Endothelial cell of umbilical vein (primary cell): ENCODE data around the gene NMS. TPM values are rescaled to one million over a fixed set of nuclear protein-coding genes. Genes with fewer than 3 reads are reported as not detected.

Experiments used
- BruUV-seq: library from RNA; stranded (reverse); fragments of 400-500 nt; replicated peaks from 2 replicates; lab custom pipeline; 2021; lab: Mats Ljungman, UMichigan
- CTCF ChIA-PET: fragments of 300-600, 350-600 bp; sonication (Branson Sonifier 250); formaldehyde crosslinking; loops from one replicate; lab custom pipeline; 2021; ENCODE audit warnings: antibody characterized with exemption, inconsistent platforms; lab: Charles Lee
- POLR2A ChIA-PET: fragments of 300-600, 350-600 bp; sonication (Branson Sonifier 250); formaldehyde crosslinking; loops from one replicate; lab custom pipeline; 2021; ENCODE audit warnings: antibody characterized with exemption, inconsistent platforms; lab: Charles Lee
- DNase-seq: peaks from one replicate; pipeline ENCODE4 v3.0.0-alpha.2; 2011; ENCODE audit warnings: low read depth, low spot score
- FAIRE-seq: peaks from 2 replicates; lab custom pipeline; 2011; peaks lifted over from hg19 to GRCh38; lab: Jason Lieb, UNC
- H2AFZ ChIP-seq: 2 replicates; pipeline ENCODE4 v1.6.0; 2012; ENCODE audit warnings: low read depth, low read length, control low read depth, inconsistent platforms
- H3K27ac ChIP-seq: 2 replicates; pipeline ENCODE4 v1.5.1; 2011; ENCODE audit warnings: low read depth, mild to moderate bottlenecking, control low read depth, low read length, moderate library complexity; ENCODE audit not compliant: insufficient read depth
- H3K27me3 ChIP-seq, 2 experiments: 2 replicates each; pipeline versions ENCODE4 v1.6.0 to v1.6.1; 2011; ENCODE audit warnings: low read length in 2 of 2, mixed read lengths in 1 of 2; ENCODE audit not compliant: control insufficient read depth in 2 of 2, insufficient read depth in 2 of 2
- H3K36me3 ChIP-seq, 2 experiments: 2 replicates in 1 of 2; 3 replicates in 1 of 2; pipeline ENCODE4 v1.5.1; 2011; ENCODE audit warnings: low read length in 2 of 2, mild to moderate bottlenecking in 1 of 2, moderate library complexity in 1 of 2; ENCODE audit not compliant: control insufficient read depth in 2 of 2, insufficient read depth in 2 of 2; ENCODE audit errors: extremely low read depth in 1 of 2
- H3K4me1 ChIP-seq: 3 replicates; pipeline ENCODE4 v1.5.1; 2011; ENCODE audit warnings: mild to moderate bottlenecking, low read length; ENCODE audit not compliant: control insufficient read depth, insufficient read depth; ENCODE audit errors: extremely low read depth
- H3K4me2 ChIP-seq: 2 replicates; pipeline ENCODE4 v1.6.1; 2011; ENCODE audit warnings: low read length, control low read depth, mixed read lengths; ENCODE audit not compliant: insufficient read depth
- H3K4me3 ChIP-seq, 3 experiments: fragments of 200-600 bp in 1 of 3; sonication (generic), shearing (Covaris generic) in 1 of 3; replicated peaks in 1 of 3; 2 replicates each; pipeline ENCODE4 v1.5.1; 2011 to 2016; ENCODE audit warnings: control low read depth in 3 of 3, low read length in 3 of 3, mild to moderate bottlenecking in 2 of 3, inconsistent platforms in 1 of 3, low read depth in 1 of 3, moderate library complexity in 1 of 3; ENCODE audit not compliant: insufficient read depth in 1 of 3
- H3K79me2 ChIP-seq: 2 replicates; pipeline ENCODE4 v1.6.0; 2012; ENCODE audit warnings: low read length, inconsistent platforms; ENCODE audit not compliant: control insufficient read depth, insufficient read depth
- H3K9ac ChIP-seq: replicated peaks from 2 replicates; pipeline ENCODE3; 2011; ENCODE audit warnings: low read length, control low read depth; ENCODE audit not compliant: insufficient read depth; ENCODE audit errors: extremely low read depth
- H3K9me1 ChIP-seq: replicated peaks from 3 replicates; pipeline ENCODE4 v1.6.0; 2011; ENCODE audit warnings: mild to moderate bottlenecking, low read length; ENCODE audit not compliant: control insufficient read depth, insufficient read depth; ENCODE audit errors: extremely low read depth
- H3K9me3 ChIP-seq: replicated peaks from 2 replicates; pipeline ENCODE4 v1.5.1; 2012; ENCODE audit warnings: low read length, inconsistent platforms; ENCODE audit not compliant: control insufficient read depth, insufficient read depth
- H4K20me1 ChIP-seq: replicated peaks from 2 replicates; pipeline ENCODE3; 2011; ENCODE audit warnings: mild to moderate bottlenecking, low read length; ENCODE audit not compliant: control insufficient read depth, insufficient read depth; ENCODE audit errors: extremely low read depth
- EZH2 ChIP-seq: IDR thresholded peaks from 2 replicates; pipeline ENCODE4 v1.6.1; 2012; ENCODE audit warnings: borderline replicate concordance, low read depth, mild to moderate bottlenecking, moderate library complexity, low read length, inconsistent platforms; ENCODE audit not compliant: severe bottlenecking
- FOS ChIP-seq: IDR thresholded peaks from 2 replicates; pipeline ENCODE4 v1.6.1; 2011; ENCODE audit warnings: mild to moderate bottlenecking, low read length, moderate library complexity, borderline replicate concordance; ENCODE audit not compliant: insufficient read depth
- GATA2 ChIP-seq: IDR thresholded peaks from 2 replicates; pipeline ENCODE4 v1.7.0; 2011; ENCODE audit warnings: low read depth, mild to moderate bottlenecking, moderate library complexity, mixed read lengths, low read length; ENCODE audit not compliant: insufficient read length, insufficient read depth
- JUN ChIP-seq: IDR thresholded peaks from 2 replicates; pipeline ENCODE4 v1.6.1; 2011; ENCODE audit warnings: borderline replicate concordance, low read depth; ENCODE audit not compliant: insufficient read length, insufficient read depth
- MYC ChIP-seq: IDR thresholded peaks from one replicate; pipeline ENCODE4 v1.6.1; 2011; ENCODE audit warnings: mild to moderate bottlenecking, low read depth, low read length
- POLR2A ChIP-seq: IDR thresholded peaks from 2 replicates; pipeline ENCODE4 v1.6.1; 2012; ENCODE audit warnings: low read depth, mild to moderate bottlenecking, control low read depth, low read length
- POLR2AphosphoS5 ChIP-seq: IDR thresholded peaks from 2 replicates; pipeline ENCODE4 v1.6.1; 2012; ENCODE audit warnings: low read depth, mild to moderate bottlenecking, control low read depth, low read length, moderate library complexity; ENCODE audit not compliant: insufficient read depth
- dilution Hi-C: fragments of 300-500 bp; cut with MboI; formaldehyde crosslinking; loops from one replicate; pipeline ENCODE4 v1.15.0; 2019; ENCODE audit warnings: low sequenced_read_pairs; ENCODE audit not compliant: extremely low pct_ligation_motif_present
- intact Hi-C: fragments of 100-400 bp; cut with micrococcal nuclease; formaldehyde crosslinking; loops from one replicate; pipeline ENCODE4 v1.10.0; 2022
- polyA plus RNA-seq, 4 experiments: library from polyadenylated mRNA; depleted of rRNA in 3 of 4; stranded (reverse) in 3 of 4; unstranded in 1 of 4; fragments of >200 nt; gene quantifications; 2 replicates each; pipeline versions ENCODE4 v1.2.1 to v1.2.3, GENCODE V29; 2011 to 2012; ENCODE audit warnings: missing spikeins in 1 of 4
- total RNA-seq: library from RNA; stranded (reverse); gene quantifications from 2 replicates; pipeline ENCODE4 v1.2.3, GENCODE V29; 2021
- TF ChIP-seq, protein P1 (sequence below), 2 donors: IDR thresholded peaks; 1 replicate in 1 of 2; 2 replicates in 1 of 2; pipeline ENCODE4 v1.5.1; 2011; ENCODE audit warnings: low read length in 2 of 2, mild to moderate bottlenecking in 2 of 2, moderate library complexity in 2 of 2, control low read depth in 1 of 2, inconsistent platforms in 1 of 2, low read depth in 1 of 2; ENCODE audit not compliant: insufficient read depth in 1 of 2; ENCODE audit errors: extremely low read depth in 1 of 2
- TF ChIP-seq, protein P2 (sequence below): IDR thresholded peaks from 2 replicates; pipeline ENCODE4 v1.6.1; 2011; ENCODE audit not compliant: insufficient read depth, insufficient read length

The NMS gene
- total and polyA plus RNA-seq, 2 donors (not counting 3 experiments of a cell fraction or from before 2014, with no cell fraction given), result not detected

DNA sequence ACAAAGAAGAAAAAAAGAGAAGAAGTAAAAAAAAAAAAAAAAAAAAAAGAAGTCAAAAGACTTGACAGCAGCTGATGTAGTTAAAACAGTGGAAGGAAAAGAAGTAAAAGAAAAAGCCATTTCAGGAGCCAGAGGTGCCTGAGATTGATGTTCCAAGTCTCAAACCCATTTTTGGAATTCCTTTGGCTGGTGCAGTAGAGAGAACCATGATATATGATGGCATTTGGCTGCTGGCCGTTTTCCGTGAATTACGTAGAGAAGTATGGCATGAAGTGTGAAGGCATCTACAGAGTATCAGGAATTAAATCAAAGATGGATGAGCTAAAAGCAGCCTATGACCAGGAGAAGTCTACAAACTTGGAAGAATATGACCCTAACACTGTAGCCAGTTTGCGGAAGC is 45.2 kb upstream of the NMS start:
- ChIA-PET POLR2A (no interaction called here), CTCF (interaction anchor here (1.5 kb wide), 1 partner anchor 9 kb away, joined by 3 read pairs; no protein-coding TSS in a partner anchor)
- BruUV-seq, result no TSS peak
- dilution Hi-C loops (no loop called here), intact Hi-C loops (loop anchor here (10.0 kb wide), 2 partner anchors 140 to 560 kb away; partner anchors contain the start of gene PDCL3)
- Histone ChIP-seq H3K9me1 (no peaks in the 10 kb centered on the region), H3K36me3 (no peaks in the 10 kb centered on the region), H3K9me3 (no peaks in the 10 kb centered on the region), H3K4me2 (no peak overlapping the region), H3K27me3 (peaks cover 7 to 11% of the 10 kb centered on the region in 2 experiments), H3K4me1 (no peaks in the 10 kb centered on the region), H3K9ac (no peak overlapping the region), H4K20me1 (no peaks in the 10 kb centered on the region), H2AFZ (no peak overlapping the region), H3K79me2 (no peaks in the 10 kb centered on the region), H3K4me3 (no peak overlapping the region), H3K27ac (no peak overlapping the region)
- no peak for DNase-seq
- TF ChIP-seq MYC (no peak), FOS (no peak), POLR2AphosphoS5 (no peak), JUN (no peak), GATA2 (no peak), EZH2 (no peak), POLR2A (no peak)
- TF ChIP-seq, protein P1, sequence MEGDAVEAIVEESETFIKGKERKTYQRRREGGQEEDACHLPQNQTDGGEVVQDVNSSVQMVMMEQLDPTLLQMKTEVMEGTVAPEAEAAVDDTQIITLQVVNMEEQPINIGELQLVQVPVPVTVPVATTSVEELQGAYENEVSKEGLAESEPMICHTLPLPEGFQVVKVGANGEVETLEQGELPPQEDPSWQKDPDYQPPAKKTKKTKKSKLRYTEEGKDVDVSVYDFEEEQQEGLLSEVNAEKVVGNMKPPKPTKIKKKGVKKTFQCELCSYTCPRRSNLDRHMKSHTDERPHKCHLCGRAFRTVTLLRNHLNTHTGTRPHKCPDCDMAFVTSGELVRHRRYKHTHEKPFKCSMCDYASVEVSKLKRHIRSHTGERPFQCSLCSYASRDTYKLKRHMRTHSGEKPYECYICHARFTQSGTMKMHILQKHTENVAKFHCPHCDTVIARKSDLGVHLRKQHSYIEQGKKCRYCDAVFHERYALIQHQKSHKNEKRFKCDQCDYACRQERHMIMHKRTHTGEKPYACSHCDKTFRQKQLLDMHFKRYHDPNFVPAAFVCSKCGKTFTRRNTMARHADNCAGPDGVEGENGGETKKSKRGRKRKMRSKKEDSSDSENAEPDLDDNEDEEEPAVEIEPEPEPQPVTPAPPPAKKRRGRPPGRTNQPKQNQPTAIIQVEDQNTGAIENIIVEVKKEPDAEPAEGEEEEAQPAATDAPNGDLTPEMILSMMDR (IDR thresholded peaks at IDR 0.05; ENCODE audit: extremely low read depth in 1 of 2, insufficient read depth in 1 of 2, low read depth in 1 of 2, low read length in 2 of 2), result no peak
- TF ChIP-seq, protein P2, sequence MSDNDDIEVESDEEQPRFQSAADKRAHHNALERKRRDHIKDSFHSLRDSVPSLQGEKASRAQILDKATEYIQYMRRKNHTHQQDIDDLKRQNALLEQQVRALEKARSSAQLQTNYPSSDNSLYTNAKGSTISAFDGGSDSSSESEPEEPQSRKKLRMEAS, result no peak
- no peak for FAIRE-seq
